GM12873 (cell line): ENCODE results near the gene OSM.

ENCODE experiments used
- CTCF ChIP-seq: IDR thresholded peaks from 2 replicates; pipeline ENCODE4 v1.5.1; 2012; ENCODE audit warnings: low read depth, mild to moderate bottlenecking, moderate library complexity, low read length, control low read depth; ENCODE audit not compliant: insufficient read depth; ENCODE audit errors: missing control alignments

OSM gene

DNA sequence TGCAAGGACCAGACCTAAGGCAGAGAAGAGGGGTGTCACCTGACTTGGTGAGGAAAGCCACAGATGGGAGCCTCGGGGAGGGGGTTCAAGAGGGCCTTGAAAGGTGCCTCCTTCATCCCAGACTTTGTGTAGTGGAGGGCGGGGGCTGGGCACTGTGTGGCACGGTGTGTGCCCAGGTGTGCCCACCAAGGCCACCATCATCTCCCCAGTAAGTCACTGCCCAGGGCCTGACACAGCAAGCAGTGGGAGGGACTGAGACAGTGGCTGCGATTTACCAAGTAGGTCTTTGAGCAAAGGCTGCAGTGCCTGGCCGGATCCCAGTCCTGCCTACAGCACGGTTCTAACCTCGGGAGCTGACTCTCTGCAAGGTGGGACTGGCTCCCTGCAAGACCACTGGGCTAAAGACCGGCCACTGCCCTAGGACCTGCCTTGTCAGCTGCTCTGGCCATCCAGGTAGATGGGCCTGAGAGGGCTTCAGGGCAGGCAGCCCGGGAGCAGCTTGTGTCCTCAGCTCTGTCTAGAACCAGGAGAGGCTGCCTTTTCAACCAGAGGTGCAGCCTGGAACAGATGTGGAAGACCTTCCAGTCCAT lies 1.4 kb downstream of the OSM start:
- TF ChIP-seq CTCF, result no peak

GRCh38 chr22:30263883-30264282 lies 2.8 kb downstream of the OSM start:
- TF ChIP-seq CTCF, result no peak

GRCh38 chr22:30262917-30263741 lies 3.5 kb downstream of the OSM start:
- TF ChIP-seq CTCF, result peak; percentile 90

DNA sequence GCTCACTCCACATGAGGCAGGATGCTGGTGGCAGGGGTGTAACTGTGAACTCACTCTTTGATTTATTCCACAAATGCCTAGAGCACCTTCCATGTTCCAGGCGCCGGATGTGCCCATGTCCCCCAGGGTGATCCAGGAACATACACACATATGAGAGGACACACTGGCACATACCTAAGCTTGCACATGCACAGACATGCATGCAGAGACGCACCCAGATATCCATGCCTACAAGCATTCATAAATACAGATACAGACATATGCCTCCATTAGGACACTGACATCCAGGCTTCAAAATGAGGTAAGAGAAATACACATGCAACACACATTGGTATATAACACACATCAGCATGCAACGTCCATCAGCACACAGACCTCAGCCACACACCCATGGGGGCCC lies 4.5 kb downstream of the OSM start:
- no peak for TF ChIP-seq CTCF

DNA sequence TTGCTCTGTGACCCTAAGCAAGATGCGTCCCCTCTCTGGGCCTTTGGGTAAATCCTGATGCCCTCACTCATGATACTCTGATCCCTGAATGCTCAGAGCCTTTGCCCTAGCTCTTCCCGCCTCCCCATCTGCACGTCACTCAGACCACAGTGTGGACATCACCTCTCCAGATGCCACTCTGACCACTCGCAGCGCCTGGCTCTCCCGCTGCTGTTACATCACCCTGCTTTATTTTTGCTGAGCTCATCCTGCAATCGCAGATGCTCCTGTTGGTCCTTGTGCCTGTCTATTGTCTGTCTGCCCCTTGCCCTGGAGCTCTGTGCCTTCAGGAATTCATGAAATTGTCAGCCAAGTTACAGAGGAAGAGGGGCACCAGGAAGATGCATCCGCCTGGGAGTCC lies 5.5 kb downstream of the OSM start:
- TF ChIP-seq CTCF, result no peak

- TF ChIP-seq CTCF, result no peak
Observed at GRCh38 chr22:30260682-30261081, 6.0 kb downstream of the OSM start.

DNA sequence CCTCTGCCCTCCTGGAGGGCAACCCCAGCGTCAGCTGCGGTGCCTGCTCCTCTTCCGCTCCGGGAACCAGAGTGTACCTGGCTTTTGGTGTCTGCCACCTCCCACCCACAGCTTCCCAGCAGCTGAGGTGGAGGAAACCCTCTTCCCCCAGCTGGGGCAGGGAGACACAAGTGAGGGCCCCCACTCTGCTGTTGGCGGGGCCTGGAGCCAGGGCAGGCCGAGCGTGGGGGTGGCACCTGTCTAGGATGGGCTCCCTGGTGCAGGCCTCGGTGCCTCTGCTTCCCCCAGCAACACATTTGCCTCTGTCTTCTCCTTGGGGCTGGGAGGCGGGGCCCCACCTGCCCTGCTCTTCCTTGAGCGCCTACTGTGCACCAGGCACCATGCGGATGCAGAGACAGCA lies 6.4 kb downstream of the OSM start:
- TF ChIP-seq CTCF, result no peak
